ENCODE measurements around the gene ZIC2.
"Not testable (repeated sequence)": the region's sequence is repeated elsewhere in the genome, so short reads cannot be mapped to it uniquely, and the experiment has no call there.

The ZIC2 gene

DNA sequence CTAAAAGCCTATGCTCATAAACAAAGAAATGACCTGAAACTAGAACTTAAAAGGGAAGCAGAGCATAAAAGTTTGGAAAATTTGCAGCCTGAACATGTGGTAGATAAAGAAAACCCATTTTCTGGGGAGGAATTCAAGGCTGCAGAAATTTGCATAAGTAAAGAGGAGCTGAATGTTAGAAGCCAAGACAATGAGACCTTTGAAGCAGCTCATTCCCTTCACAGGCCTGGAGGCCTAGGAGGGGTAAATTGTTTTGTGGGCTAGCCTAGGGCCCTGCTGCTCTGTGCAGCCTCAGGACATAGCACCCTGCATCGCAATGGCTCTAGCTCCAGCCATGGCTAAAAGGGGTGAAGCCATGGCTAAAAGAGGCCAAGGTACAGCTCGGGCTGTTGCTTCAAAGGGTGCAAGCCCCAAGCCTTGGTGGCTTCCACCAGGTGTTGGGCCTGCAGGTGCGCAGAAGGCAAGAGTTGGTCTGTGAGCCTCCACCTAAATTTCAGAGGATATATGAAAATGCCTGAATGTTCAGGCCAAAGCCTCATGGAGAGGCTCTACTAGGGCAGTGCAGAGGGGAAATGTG lies 38.3 kb downstream of the ZIC2 start:
- Histone ChIP-seq H3K27me3 (replicated peaks; ENCODE audit: control insufficient read depth, insufficient read depth, low read length) (no peaks in the 10 kb centered on the region), H3K36me3 (ENCODE audit: control insufficient read depth, insufficient read depth, low read length) (no peaks in the 10 kb centered on the region), H3K4me3 (replicated peaks; ENCODE audit: low read depth, low read length) (no peak overlapping the region)
- TF ChIP-seq, protein P1, sequence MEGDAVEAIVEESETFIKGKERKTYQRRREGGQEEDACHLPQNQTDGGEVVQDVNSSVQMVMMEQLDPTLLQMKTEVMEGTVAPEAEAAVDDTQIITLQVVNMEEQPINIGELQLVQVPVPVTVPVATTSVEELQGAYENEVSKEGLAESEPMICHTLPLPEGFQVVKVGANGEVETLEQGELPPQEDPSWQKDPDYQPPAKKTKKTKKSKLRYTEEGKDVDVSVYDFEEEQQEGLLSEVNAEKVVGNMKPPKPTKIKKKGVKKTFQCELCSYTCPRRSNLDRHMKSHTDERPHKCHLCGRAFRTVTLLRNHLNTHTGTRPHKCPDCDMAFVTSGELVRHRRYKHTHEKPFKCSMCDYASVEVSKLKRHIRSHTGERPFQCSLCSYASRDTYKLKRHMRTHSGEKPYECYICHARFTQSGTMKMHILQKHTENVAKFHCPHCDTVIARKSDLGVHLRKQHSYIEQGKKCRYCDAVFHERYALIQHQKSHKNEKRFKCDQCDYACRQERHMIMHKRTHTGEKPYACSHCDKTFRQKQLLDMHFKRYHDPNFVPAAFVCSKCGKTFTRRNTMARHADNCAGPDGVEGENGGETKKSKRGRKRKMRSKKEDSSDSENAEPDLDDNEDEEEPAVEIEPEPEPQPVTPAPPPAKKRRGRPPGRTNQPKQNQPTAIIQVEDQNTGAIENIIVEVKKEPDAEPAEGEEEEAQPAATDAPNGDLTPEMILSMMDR (IDR thresholded peaks at IDR 0.05; ENCODE audit: insufficient read depth, low read length, poor library complexity, severe bottlenecking): no peak
- no peak for DNase-seq (ENCODE audit: extremely low read depth, insufficient read length)

DNA sequence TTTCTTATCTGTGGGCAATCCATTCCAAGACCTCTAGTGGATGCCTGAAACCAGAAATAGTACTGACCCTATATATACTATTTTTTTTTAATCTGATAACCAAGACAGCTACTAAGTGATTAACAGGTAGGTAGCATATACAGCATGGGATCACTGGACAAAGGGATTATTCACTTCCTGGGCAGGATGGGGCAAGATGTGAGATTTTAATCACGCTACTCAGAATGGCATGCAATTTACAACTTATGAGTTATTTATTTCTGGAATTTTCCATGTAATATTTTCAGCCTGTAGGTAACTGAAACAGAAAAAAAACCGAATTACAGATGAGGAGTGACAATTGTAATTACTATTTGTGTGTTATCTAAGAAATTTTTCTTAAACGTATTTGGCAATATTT lies 41.2 kb downstream of the ZIC2 start:
- no peak for DNase-seq (ENCODE audit: extremely low read depth, insufficient read length)
- TF ChIP-seq, protein P1 (IDR thresholded peaks at IDR 0.05; ENCODE audit: insufficient read depth, low read length, poor library complexity, severe bottlenecking): no peak
- Histone ChIP-seq H3K36me3 (ENCODE audit: control insufficient read depth, insufficient read depth, low read length) (no peaks in the 10 kb centered on the region), H3K27me3 (replicated peaks; ENCODE audit: control insufficient read depth, insufficient read depth, low read length) (no peaks in the 10 kb centered on the region), H3K4me3 (replicated peaks; ENCODE audit: low read depth, low read length) (no peak overlapping the region)

DNA sequence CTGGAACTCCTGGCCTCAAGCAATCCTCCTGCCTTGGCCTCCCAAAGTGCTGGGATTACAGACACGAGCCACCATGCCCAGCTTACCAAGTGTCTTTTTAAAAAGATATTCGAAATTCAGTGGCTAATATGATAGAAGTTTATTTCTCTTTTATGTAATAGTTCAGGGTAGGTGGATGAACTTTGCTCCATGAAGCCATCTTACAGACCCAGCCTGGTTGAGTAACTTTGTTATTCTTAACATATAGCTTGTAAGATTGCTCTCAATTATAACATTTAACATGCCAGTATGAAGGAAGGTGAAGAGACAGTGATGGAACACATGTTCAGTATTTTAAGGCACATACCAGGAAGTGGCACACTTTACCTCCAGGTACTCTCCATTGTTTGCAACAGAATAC lies 42.4 kb downstream of the ZIC2 start:
- no peak overlapping the region for H3K4me3 ChIP-seq (replicated peaks; ENCODE audit: low read depth, low read length)
- no peak for DNase-seq (ENCODE audit: extremely low read depth, insufficient read length)
- TF ChIP-seq, protein P1 (IDR thresholded peaks at IDR 0.05; ENCODE audit: insufficient read depth, low read length, poor library complexity, severe bottlenecking): no peak
- no peaks in the 10 kb centered on the region for H3K27me3 ChIP-seq (replicated peaks; ENCODE audit: control insufficient read depth, insufficient read depth, low read length)
- no peaks in the 10 kb centered on the region for H3K36me3 ChIP-seq (ENCODE audit: control insufficient read depth, insufficient read depth, low read length)

DNA sequence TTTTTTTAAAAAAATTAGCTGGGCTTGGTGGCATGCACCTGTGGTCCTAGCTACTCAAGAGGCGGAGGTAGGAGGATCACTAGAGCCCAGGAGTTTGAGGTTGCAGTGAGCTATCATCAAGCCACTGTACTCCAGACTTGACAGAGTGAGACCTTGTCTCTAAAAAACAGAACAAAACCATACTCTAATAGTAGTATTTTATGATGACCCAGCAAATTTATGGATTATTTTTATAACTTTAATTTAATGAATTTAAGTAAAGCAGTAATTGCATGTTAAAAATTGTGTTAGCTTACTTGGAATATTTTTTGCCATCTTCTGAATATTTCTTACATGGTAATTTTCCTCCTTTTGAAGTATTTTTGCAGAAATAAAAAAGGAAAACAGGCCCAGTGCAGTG lies 48.3 kb downstream of the ZIC2 start:
- H3K4me3 ChIP-seq (replicated peaks; ENCODE audit: low read depth, low read length): no peak overlapping the region
- no peaks in the 10 kb centered on the region for H3K36me3 ChIP-seq (ENCODE audit: control insufficient read depth, insufficient read depth, low read length)
- no peak for DNase-seq (ENCODE audit: extremely low read depth, insufficient read length)
- TF ChIP-seq, protein P1 (IDR thresholded peaks at IDR 0.05; ENCODE audit: insufficient read depth, low read length, poor library complexity, severe bottlenecking): no peak
- H3K27me3 ChIP-seq (replicated peaks; ENCODE audit: control insufficient read depth, insufficient read depth, low read length): no peaks in the 10 kb centered on the region

DNA sequence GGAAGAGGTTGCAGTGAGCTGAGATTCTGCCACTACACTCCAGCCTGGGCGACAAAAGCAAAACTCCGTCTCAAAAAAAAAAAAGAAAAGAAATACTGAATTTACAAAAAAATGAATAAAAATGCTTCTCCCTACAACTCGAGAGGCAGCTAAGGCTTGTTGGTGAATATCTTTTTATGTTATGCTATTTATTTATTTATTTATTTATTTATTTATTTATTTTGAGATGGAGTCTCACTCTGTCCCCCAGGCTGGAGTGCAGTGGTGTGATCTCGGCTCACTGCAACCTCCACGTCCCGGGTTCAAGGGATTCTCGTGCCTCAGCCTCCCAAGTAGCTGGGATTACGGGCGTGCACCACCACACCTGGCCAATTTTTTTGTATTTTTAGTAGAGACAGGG lies 51.1 kb downstream of the ZIC2 start:
- H3K27me3 ChIP-seq (replicated peaks; ENCODE audit: control insufficient read depth, insufficient read depth, low read length); H3K36me3 ChIP-seq (ENCODE audit: control insufficient read depth, insufficient read depth, low read length); H3K4me3 ChIP-seq (replicated peaks; ENCODE audit: low read depth, low read length); DNase-seq (ENCODE audit: extremely low read depth, insufficient read length): not testable (repeated sequence)

DNA sequence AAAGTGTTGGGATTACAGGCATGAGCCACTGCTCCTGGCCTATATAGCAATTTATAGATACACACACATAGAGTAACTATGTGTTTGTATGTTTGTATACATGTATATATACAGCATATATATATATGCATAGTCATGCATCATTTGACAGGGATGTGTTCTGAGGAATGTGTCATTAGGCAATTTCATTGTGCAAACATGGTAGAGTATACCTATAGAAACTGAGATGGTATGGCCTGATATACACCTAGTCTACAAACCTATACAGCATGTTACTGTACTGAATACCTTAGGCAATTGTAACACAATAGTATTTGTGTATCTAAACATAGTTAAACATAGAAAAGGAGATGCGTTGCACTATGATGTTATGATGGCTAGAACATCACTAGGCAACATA lies 54.4 kb downstream of the ZIC2 start:
- TF ChIP-seq, protein P1 (IDR thresholded peaks at IDR 0.05; ENCODE audit: insufficient read depth, low read length, poor library complexity, severe bottlenecking): no peak
- DNase-seq (ENCODE audit: extremely low read depth, insufficient read length): no peak
- H3K4me3 ChIP-seq (replicated peaks; ENCODE audit: low read depth, low read length): no peak overlapping the region
- H3K27me3 ChIP-seq (replicated peaks; ENCODE audit: control insufficient read depth, insufficient read depth, low read length): no peaks in the 10 kb centered on the region
- no peaks in the 10 kb centered on the region for H3K36me3 ChIP-seq (ENCODE audit: control insufficient read depth, insufficient read depth, low read length)

Measured in GM06990 (cell line).